ENCODE results near the gene MR1. TPM values are rescaled to one million over a fixed set of nuclear protein-coding genes. Genes with fewer than 3 reads are reported as not detected.

MR1 gene
- polyA plus RNA-seq, 4 donors = 1.1 to 17.1 (median 4.6) TPM

GRCh38 chr1:181095260-181095659, 61.5 kb downstream of the MR1 start:
- no peaks in the 10 kb centered on the region for H3K9me3 ChIP-seq (ENCODE audit: control insufficient read depth in 2 of 2, insufficient read depth in 1 of 2, low read depth in 1 of 2, low read length in 1 of 2)
- no peak for DNase-seq
- no peak overlapping the region for H3K27ac ChIP-seq (ENCODE audit: low read depth in 1 of 3, low read length in 2 of 3)
- FAIRE-seq = no peak
- peaks cover 2 to 38% (median 13%) of the 10 kb centered on the region in 3 donors for H3K4me1 ChIP-seq (ENCODE audit: control insufficient read depth in 3 of 3, insufficient read depth in 2 of 3, low read depth in 1 of 3, low read length in 2 of 3)
- H3K36me3 ChIP-seq (ENCODE audit: control insufficient read depth in 3 of 3, insufficient read depth in 2 of 3, low read depth in 1 of 3, low read length in 3 of 3) = peaks cover 0 to 5% (median 0%) of the 10 kb centered on the region in 3 donors
- 93 to 94% (median 93%) methylated on average over 8 of the region's 8 CpGs for WGBS, 3 donors
- H3K4me3 ChIP-seq (ENCODE audit: low read depth in 1 of 3, low read length in 3 of 3) = no peak overlapping the region
- H3K27me3 ChIP-seq (ENCODE audit: control insufficient read depth in 3 of 3, insufficient read depth in 3 of 3, low read length in 3 of 3) = peaks cover 0 to 4% (median 0%) of the 10 kb centered on the region in 3 donors

GRCh38 chr1:181095763-181096184, 62.0 kb downstream of the MR1 start:
- Histone ChIP-seq H3K27me3 (ENCODE audit: control insufficient read depth in 3 of 3, insufficient read depth in 3 of 3, low read length in 3 of 3) (peaks cover 0 to 9% (median 0%) of the 10 kb centered on the region in 3 donors), H3K9me3 (ENCODE audit: control insufficient read depth in 2 of 2, insufficient read depth in 1 of 2, low read depth in 1 of 2, low read length in 1 of 2) (no peaks in the 10 kb centered on the region), H3K4me3 (ENCODE audit: low read depth in 1 of 3, low read length in 3 of 3) (no peak overlapping the region), H3K36me3 (ENCODE audit: control insufficient read depth in 3 of 3, insufficient read depth in 2 of 3, low read depth in 1 of 3, low read length in 3 of 3) (peaks cover 0 to 5% (median 0%) of the 10 kb centered on the region in 3 donors), H3K27ac (ENCODE audit: low read depth in 1 of 3, low read length in 2 of 3) (peak overlapping the region in 1 of 3 donors; percentile 57), H3K4me1 (ENCODE audit: control insufficient read depth in 3 of 3, insufficient read depth in 2 of 3, low read depth in 1 of 3, low read length in 2 of 3) (peaks cover 2 to 38% (median 14%) of the 10 kb centered on the region in 3 donors)
- 72 to 89% (median 89%) methylated on average over 5 of the region's 5 CpGs for WGBS, 3 donors
- FAIRE-seq (no peak), DNase-seq (no peak)

GRCh38 chr1:181097242-181097641, 63.5 kb downstream of the MR1 start:
- no peak for DNase-seq
- 77 to 92% (median 80%) methylated on average over 7 of the region's 7 CpGs for WGBS, 3 donors
- Histone ChIP-seq H3K4me3 (ENCODE audit: low read depth in 1 of 3, low read length in 3 of 3) (no peak overlapping the region), H3K36me3 (ENCODE audit: control insufficient read depth in 3 of 3, insufficient read depth in 2 of 3, low read depth in 1 of 3, low read length in 3 of 3) (peaks cover 0 to 5% (median 0%) of the 10 kb centered on the region in 3 donors), H3K27me3 (ENCODE audit: control insufficient read depth in 3 of 3, insufficient read depth in 3 of 3, low read length in 3 of 3) (peaks cover 0 to 9% (median 0%) of the 10 kb centered on the region in 3 donors), H3K9me3 (ENCODE audit: control insufficient read depth in 2 of 2, insufficient read depth in 1 of 2, low read depth in 1 of 2, low read length in 1 of 2) (no peaks in the 10 kb centered on the region), H3K27ac (ENCODE audit: low read depth in 1 of 3, low read length in 2 of 3) (peak overlapping the region in 1 of 3 donors; percentile 60), H3K4me1 (ENCODE audit: control insufficient read depth in 3 of 3, insufficient read depth in 2 of 3, low read depth in 1 of 3, low read length in 2 of 3) (peaks cover 0 to 31% (median 21%) of the 10 kb centered on the region in 3 donors)
- FAIRE-seq = no peak

GRCh38 chr1:181099152-181100014, 65.6 kb downstream of the MR1 start:
- Histone ChIP-seq H3K27me3 (ENCODE audit: control insufficient read depth in 3 of 3, insufficient read depth in 3 of 3, low read length in 3 of 3) (peaks cover 0 to 9% (median 0%) of the 10 kb centered on the region in 3 donors), H3K4me1 (ENCODE audit: control insufficient read depth in 3 of 3, insufficient read depth in 2 of 3, low read depth in 1 of 3, low read length in 2 of 3) (peaks cover 0 to 25% (median 23%) of the 10 kb centered on the region in 3 donors), H3K4me3 (ENCODE audit: low read depth in 1 of 3, low read length in 3 of 3) (no peak overlapping the region), H3K36me3 (ENCODE audit: control insufficient read depth in 3 of 3, insufficient read depth in 2 of 3, low read depth in 1 of 3, low read length in 3 of 3) (peaks cover 0 to 3% (median 0%) of the 10 kb centered on the region in 3 donors), H3K9me3 (ENCODE audit: control insufficient read depth in 2 of 2, insufficient read depth in 1 of 2, low read depth in 1 of 2, low read length in 1 of 2) (no peaks in the 10 kb centered on the region), H3K27ac (ENCODE audit: low read depth in 1 of 3, low read length in 2 of 3) (peak overlapping the region in 1 of 3 donors; percentile 52)
- 38 to 64% (median 48%) methylated on average over 11 of the region's 11 CpGs for WGBS, 3 donors
- FAIRE-seq (no peak), DNase-seq (no peak)

- Histone ChIP-seq H3K4me3 (ENCODE audit: low read depth in 1 of 3, low read length in 3 of 3) (no peak overlapping the region), H3K27ac (ENCODE audit: low read depth in 1 of 3, low read length in 2 of 3) (peak overlapping the region in 1 of 3 donors; percentile 52), H3K27me3 (ENCODE audit: control insufficient read depth in 3 of 3, insufficient read depth in 3 of 3, low read length in 3 of 3) (peaks cover 0 to 9% (median 0%) of the 10 kb centered on the region in 3 donors), H3K36me3 (ENCODE audit: control insufficient read depth in 3 of 3, insufficient read depth in 2 of 3, low read depth in 1 of 3, low read length in 3 of 3) (no peaks in the 10 kb centered on the region), H3K4me1 (ENCODE audit: control insufficient read depth in 3 of 3, insufficient read depth in 2 of 3, low read depth in 1 of 3, low read length in 2 of 3) (peaks cover 0 to 24% (median 21%) of the 10 kb centered on the region in 3 donors), H3K9me3 (ENCODE audit: control insufficient read depth in 2 of 2, insufficient read depth in 1 of 2, low read depth in 1 of 2, low read length in 1 of 2) (no peaks in the 10 kb centered on the region)
- no peak for FAIRE-seq
- 46 to 55% (median 47%) methylated on average over 10 of the region's 10 CpGs for WGBS, 3 donors
- no peak for DNase-seq
Measured at GRCh38 chr1:181100015-181100905, 66.5 kb downstream of the MR1 start.

- Histone ChIP-seq H3K36me3 (ENCODE audit: control insufficient read depth in 3 of 3, insufficient read depth in 2 of 3, low read depth in 1 of 3, low read length in 3 of 3) (no peaks in the 10 kb centered on the region), H3K27ac (ENCODE audit: low read depth in 1 of 3, low read length in 2 of 3) (peak overlapping the region in 1 of 3 donors; percentile 23), H3K4me1 (ENCODE audit: control insufficient read depth in 3 of 3, insufficient read depth in 2 of 3, low read depth in 1 of 3, low read length in 2 of 3) (peaks cover 0 to 24% (median 22%) of the 10 kb centered on the region in 3 donors), H3K27me3 (ENCODE audit: control insufficient read depth in 3 of 3, insufficient read depth in 3 of 3, low read length in 3 of 3) (peaks cover 0 to 12% (median 0%) of the 10 kb centered on the region in 3 donors), H3K9me3 (ENCODE audit: control insufficient read depth in 2 of 2, insufficient read depth in 1 of 2, low read depth in 1 of 2, low read length in 1 of 2) (no peaks in the 10 kb centered on the region), H3K4me3 (ENCODE audit: low read depth in 1 of 3, low read length in 3 of 3) (no peak overlapping the region)
- 92 to 96% (median 95%) methylated on average over 4 of the region's 4 CpGs for WGBS, 3 donors
- FAIRE-seq (no peak), DNase-seq (no peak)
Measured at GRCh38 chr1:181100934-181101333, 67.2 kb downstream of the MR1 start.

- 56 to 79% (median 74%) methylated on average over 9 of the region's 9 CpGs for WGBS, 3 donors
- H3K27me3 ChIP-seq (ENCODE audit: control insufficient read depth in 3 of 3, insufficient read depth in 3 of 3, low read length in 3 of 3) = peaks cover 0 to 12% (median 0%) of the 10 kb centered on the region in 3 donors
- H3K4me1 ChIP-seq (ENCODE audit: control insufficient read depth in 3 of 3, insufficient read depth in 2 of 3, low read depth in 1 of 3, low read length in 2 of 3) = peaks cover 0 to 24% (median 22%) of the 10 kb centered on the region in 3 donors
- H3K9me3 ChIP-seq (ENCODE audit: control insufficient read depth in 2 of 2, insufficient read depth in 1 of 2, low read depth in 1 of 2, low read length in 1 of 2) = no peaks in the 10 kb centered on the region
- no peaks in the 10 kb centered on the region for H3K36me3 ChIP-seq (ENCODE audit: control insufficient read depth in 3 of 3, insufficient read depth in 2 of 3, low read depth in 1 of 3, low read length in 3 of 3)
- H3K4me3 ChIP-seq (ENCODE audit: low read depth in 1 of 3, low read length in 3 of 3) = no peak overlapping the region
- FAIRE-seq = no peak
- no peak for DNase-seq
- H3K27ac ChIP-seq (ENCODE audit: low read depth in 1 of 3, low read length in 2 of 3) = peak overlapping the region in 1 of 3 donors; percentile 38
Measured at GRCh38 chr1:181101581-181102226, 67.9 kb downstream of the MR1 start.

Measured in small intestine (tissue), 7 donors.